ACC112 (cell line): Measurements from ENCODE around the gene BMP5.
"Not testable (repeated sequence)": the region's sequence is repeated elsewhere in the genome, so short reads cannot be mapped to it uniquely, and the experiment has no call there.

Experiments
- H2AFZ ChIP-seq: fragments of 200-600 bp; sonication (generic); one replicate; pipeline ENCODE4 v1.6.0; 2017; ENCODE audit warnings: antibody characterized with exemption, low read length; ENCODE audit not compliant: unreplicated experiment
- H3K27ac ChIP-seq: fragments of 200-600 bp; sonication (generic); 2 replicates; pipeline ENCODE4 v1.5.1; 2014; ENCODE audit warnings: low read depth, mild to moderate bottlenecking, antibody characterized with exemption, low read length, moderate library complexity
- H3K27me3 ChIP-seq: fragments of 200-600 bp; sonication (generic); 2 replicates; pipeline ENCODE4 v1.6.1; 2014; ENCODE audit warnings: mild to moderate bottlenecking, antibody characterized with exemption, low read length, moderate library complexity, mixed read lengths; ENCODE audit not compliant: insufficient read depth
- H3K36me3 ChIP-seq: fragments of 200-600 bp; sonication (generic); 2 replicates; pipeline ENCODE4 v1.6.1; 2016; ENCODE audit warnings: mild to moderate bottlenecking, antibody characterized with exemption, low read length, moderate library complexity, mixed read lengths; ENCODE audit not compliant: insufficient read depth
- H3K4me1 ChIP-seq: fragments of 200-600 bp; sonication (generic); one replicate; pipeline ENCODE4 v1.6.1; 2016; ENCODE audit warnings: low read length, mixed read lengths; ENCODE audit not compliant: insufficient read depth, unreplicated experiment, control insufficient read depth
- H3K4me3 ChIP-seq: fragments of 200-600 bp; sonication (generic); 2 replicates; pipeline ENCODE4 v1.5.1; 2014; ENCODE audit warnings: mild to moderate bottlenecking, low read depth, low read length
- H3K79me2 ChIP-seq: fragments of 200-600 bp; sonication (generic); one replicate; pipeline ENCODE4 v1.6.0; 2016; ENCODE audit warnings: low read length; ENCODE audit not compliant: control insufficient read depth, unreplicated experiment, insufficient read depth

Gene BMP5

DNA sequence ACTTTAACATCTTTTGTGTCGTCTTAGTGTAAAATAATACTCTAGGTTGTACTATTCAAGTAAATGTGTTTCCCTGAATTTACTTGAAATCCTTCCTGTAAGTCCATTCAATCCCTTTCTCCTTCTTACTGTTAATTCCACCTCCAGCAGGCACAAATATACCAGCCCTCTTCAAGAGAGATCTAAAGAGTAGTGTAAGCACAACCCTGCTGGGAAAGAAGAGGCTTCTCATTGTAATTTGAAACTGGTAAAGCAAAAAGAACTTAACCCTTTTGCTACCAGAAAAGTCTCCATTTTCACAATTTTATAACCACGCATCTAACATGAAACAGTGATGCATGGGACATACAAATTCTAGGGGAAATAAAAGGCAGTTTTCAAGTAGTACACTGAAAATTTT is at the start of gene BMP5:
Gene BMP5 (minus strand): TSS at position 191 of the 400 bp plus-strand sequence. CDS start 725 bp downstream, outside the sequence.
- Histone ChIP-seq H3K27me3 (no peaks in the 10 kb centered on the region), H3K4me1 (no peaks in the 10 kb centered on the region), H3K79me2 (no peaks in the 10 kb centered on the region), H3K27ac (no peak within 1 kb of the TSS), H3K36me3 (no peaks in the 10 kb centered on the region), H3K4me3 (no peak within 1 kb of the TSS), H2AFZ (no peak within 1 kb of the TSS)

- no peak overlapping the region for H3K27ac ChIP-seq
- H3K79me2 ChIP-seq = no peaks in the 10 kb centered on the region
- no peak overlapping the region for H2AFZ ChIP-seq
- peaks cover 27% of the 10 kb centered on the region for H3K4me1 ChIP-seq
- no peak overlapping the region for H3K4me3 ChIP-seq
- no peaks in the 10 kb centered on the region for H3K36me3 ChIP-seq
- H3K27me3 ChIP-seq = no peaks in the 10 kb centered on the region
Observed at GRCh38 chr6:55922406-55922805, 47.0 kb upstream of the BMP5 start.

DNA sequence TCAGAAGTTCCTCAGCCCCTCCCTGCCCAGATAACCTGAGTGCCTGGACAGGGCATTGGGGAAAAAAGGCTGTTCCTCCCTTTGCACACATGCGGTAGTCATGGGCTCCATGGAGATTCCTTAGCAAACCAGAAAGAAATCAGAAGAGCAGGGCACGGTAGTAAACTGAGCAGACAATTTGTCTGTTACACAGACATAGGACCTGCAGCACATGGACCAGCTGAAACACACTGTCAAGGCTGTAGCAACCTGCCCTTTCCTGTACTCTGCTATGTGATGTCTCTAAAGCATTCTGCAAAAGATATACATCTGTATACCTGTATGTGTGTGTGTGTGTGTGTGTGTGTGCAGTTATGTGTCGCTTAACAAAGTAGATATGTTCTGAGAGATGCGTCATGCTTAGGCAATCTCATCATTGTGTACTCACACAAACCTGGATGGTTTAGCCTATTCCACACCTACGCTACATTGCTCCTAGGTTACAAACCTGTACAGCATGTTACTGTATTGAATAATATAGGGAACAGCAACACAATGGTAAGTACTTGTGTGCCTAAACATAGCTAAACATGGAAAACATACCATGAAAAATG is 44.4 kb upstream of the BMP5 start:
- Histone ChIP-seq H3K4me1 (peaks cover 34% of the 10 kb centered on the region), H3K27ac (no peak overlapping the region), H2AFZ (no peak overlapping the region), H3K36me3 (no peaks in the 10 kb centered on the region), H3K27me3 (no peaks in the 10 kb centered on the region), H3K4me3 (no peak overlapping the region), H3K79me2 (no peaks in the 10 kb centered on the region)

GRCh38 chr6:55918639-55919038 is 43.2 kb upstream of the BMP5 start:
- Histone ChIP-seq H3K4me1 (peaks cover 37% of the 10 kb centered on the region), H3K36me3 (no peaks in the 10 kb centered on the region), H3K4me3 (peak overlapping the region; percentile 37; the same call in 1 of the 2 replicates), H3K27me3 (no peaks in the 10 kb centered on the region), H2AFZ (no peak overlapping the region), H3K27ac (peak overlapping the region; percentile 89), H3K79me2 (no peaks in the 10 kb centered on the region)

DNA sequence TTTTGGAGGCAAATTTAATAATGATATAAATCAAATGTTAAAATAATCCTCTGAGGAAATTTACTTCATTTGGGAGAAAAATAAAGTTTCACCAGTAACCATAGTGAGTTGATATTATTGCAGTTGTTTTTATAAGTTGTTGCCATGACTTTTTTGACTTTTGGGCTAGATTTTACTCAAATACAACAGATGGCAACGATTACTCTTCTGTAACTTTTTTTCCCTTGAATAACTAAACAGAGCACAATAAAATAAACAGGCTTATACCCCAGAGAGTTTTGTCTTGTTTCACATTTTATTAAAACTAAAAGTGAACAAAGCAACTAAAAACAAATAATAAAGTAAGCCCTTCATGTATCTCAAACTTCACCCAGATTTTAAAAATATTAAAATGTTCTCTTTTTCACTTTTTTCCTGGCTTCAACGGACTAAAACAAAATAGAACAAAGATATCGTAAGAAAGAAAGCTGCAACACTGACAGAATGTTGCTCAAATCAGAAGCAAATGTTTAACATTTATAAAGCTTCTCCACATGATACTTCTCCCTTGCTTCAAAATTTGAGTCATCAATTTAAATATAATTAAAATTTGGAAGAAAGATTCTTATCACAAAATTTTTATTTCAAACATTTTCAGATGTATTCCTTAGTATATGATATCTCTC is 42.5 kb upstream of the BMP5 start:
- no peaks in the 10 kb centered on the region for H3K36me3 ChIP-seq
- peak overlapping the region; percentile 46 for H2AFZ ChIP-seq
- peaks cover 44% of the 10 kb centered on the region for H3K4me1 ChIP-seq
- H3K79me2 ChIP-seq = no peaks in the 10 kb centered on the region
- H3K27ac ChIP-seq = peak overlapping the region; percentile 89
- peak overlapping the region; percentile 37 for H3K4me3 ChIP-seq
- H3K27me3 ChIP-seq = no peaks in the 10 kb centered on the region

- Histone ChIP-seq H3K27ac (no peak overlapping the region), H2AFZ (no peak overlapping the region), H3K27me3 (no peaks in the 10 kb centered on the region), H3K4me3 (no peak overlapping the region), H3K4me1 (peaks cover 44% of the 10 kb centered on the region), H3K79me2 (no peaks in the 10 kb centered on the region), H3K36me3 (no peaks in the 10 kb centered on the region)
Observed at GRCh38 chr6:55916188-55916587, 40.8 kb upstream of the BMP5 start.

GRCh38 chr6:55913228-55914195 is 38.1 kb upstream of the BMP5 start:
- Histone ChIP-seq H3K4me1 (peaks cover 36% of the 10 kb centered on the region), H2AFZ (peak overlapping the region; percentile 11), H3K27me3 (no peaks in the 10 kb centered on the region), H3K36me3 (no peaks in the 10 kb centered on the region), H3K27ac (no peak overlapping the region), H3K79me2 (no peaks in the 10 kb centered on the region), H3K4me3 (no peak overlapping the region)

- not testable (repeated sequence) for H3K36me3 ChIP-seq, H3K27me3 ChIP-seq, H2AFZ ChIP-seq, H3K27ac ChIP-seq, H3K4me3 ChIP-seq, H3K79me2 ChIP-seq
- peaks cover 10% of the 10 kb centered on the region for H3K4me1 ChIP-seq
Observed at GRCh38 chr6:55910466-55910865, 35.1 kb upstream of the BMP5 start.

DNA sequence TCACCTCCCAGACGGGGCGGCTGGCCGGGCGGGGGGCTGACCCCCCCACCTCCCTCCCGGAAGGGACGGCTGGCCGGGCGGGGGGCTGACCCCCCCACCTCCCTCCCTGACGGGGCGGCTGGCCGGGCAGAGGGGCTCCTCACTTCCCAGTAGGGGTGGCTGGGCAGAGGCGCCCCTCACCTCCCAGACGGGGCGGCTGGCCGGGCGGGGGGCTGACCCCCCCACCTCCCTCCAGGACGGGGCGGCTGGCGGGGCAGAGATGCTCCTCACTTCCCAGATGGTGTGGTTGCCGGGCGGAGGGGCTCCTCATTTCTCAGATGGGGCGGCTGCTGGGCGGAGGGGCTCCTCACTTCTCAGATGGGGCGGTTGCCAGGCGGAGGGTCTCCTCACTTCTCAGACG is 34.5 kb upstream of the BMP5 start:
- peaks cover 10% of the 10 kb centered on the region for H3K4me1 ChIP-seq
- H3K4me3 ChIP-seq, H3K27me3 ChIP-seq, H3K79me2 ChIP-seq, H3K36me3 ChIP-seq, H3K27ac ChIP-seq, H2AFZ ChIP-seq: not testable (repeated sequence)

DNA sequence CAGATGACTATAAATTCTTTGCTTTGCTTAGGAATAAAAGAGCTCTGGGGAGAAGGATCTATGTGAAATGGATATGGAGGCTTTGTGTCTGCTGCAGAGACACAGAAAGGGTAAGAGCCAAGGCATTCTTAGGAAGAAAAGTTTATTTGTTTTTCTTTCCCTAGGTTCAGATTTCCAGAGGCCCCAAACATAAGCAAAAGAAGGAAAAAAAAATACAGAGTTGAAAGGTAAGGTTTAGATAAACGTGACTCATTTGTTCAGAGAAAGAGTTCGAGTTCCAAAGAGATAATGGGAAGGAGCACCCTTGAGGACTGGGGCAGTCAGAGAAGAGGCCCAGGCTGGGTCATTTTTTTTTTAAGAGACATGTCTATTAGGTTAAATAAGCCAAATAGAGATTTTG is 27.4 kb upstream of the BMP5 start:
- Histone ChIP-seq H2AFZ (peak overlapping the region; percentile 36), H3K4me1 (peaks cover 28% of the 10 kb centered on the region), H3K36me3 (no peaks in the 10 kb centered on the region), H3K27ac (peak overlapping the region; percentile 25), H3K79me2 (no peaks in the 10 kb centered on the region), H3K27me3 (no peaks in the 10 kb centered on the region), H3K4me3 (no peak overlapping the region)
